ENCODE data around the gene PPP6R3.

GRCh38 chr11:68425866-68426380 is 34.6 kb upstream of the PPP6R3 start:
- TF ChIP-seq, protein P1, sequence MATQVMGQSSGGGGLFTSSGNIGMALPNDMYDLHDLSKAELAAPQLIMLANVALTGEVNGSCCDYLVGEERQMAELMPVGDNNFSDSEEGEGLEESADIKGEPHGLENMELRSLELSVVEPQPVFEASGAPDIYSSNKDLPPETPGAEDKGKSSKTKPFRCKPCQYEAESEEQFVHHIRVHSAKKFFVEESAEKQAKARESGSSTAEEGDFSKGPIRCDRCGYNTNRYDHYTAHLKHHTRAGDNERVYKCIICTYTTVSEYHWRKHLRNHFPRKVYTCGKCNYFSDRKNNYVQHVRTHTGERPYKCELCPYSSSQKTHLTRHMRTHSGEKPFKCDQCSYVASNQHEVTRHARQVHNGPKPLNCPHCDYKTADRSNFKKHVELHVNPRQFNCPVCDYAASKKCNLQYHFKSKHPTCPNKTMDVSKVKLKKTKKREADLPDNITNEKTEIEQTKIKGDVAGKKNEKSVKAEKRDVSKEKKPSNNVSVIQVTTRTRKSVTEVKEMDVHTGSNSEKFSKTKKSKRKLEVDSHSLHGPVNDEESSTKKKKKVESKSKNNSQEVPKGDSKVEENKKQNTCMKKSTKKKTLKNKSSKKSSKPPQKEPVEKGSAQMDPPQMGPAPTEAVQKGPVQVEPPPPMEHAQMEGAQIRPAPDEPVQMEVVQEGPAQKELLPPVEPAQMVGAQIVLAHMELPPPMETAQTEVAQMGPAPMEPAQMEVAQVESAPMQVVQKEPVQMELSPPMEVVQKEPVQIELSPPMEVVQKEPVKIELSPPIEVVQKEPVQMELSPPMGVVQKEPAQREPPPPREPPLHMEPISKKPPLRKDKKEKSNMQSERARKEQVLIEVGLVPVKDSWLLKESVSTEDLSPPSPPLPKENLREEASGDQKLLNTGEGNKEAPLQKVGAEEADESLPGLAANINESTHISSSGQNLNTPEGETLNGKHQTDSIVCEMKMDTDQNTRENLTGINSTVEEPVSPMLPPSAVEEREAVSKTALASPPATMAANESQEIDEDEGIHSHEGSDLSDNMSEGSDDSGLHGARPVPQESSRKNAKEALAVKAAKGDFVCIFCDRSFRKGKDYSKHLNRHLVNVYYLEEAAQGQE (IDR thresholded peaks at IDR 0.05; ENCODE audit: insufficient read depth in 1 of 2, low read depth in 2 of 2, low read length in 1 of 2) = no peak
- TF ChIP-seq POLR2AphosphoS5 (IDR thresholded peaks at IDR 0.05; ENCODE audit: low read depth, low read length) = no peak

All from Panc1 (cell line).